SK-N-SH treated with all-trans-retinoic acid at 6 μM for 48 hours (cell line): ENCODE data around the gene EPHA8.

Experiments used
- ATAC-seq: fragments of 200-7000 bp; cut with Tn5 transposase; 3 replicates; pipeline ENCODE4 v1.9.1; 2020; ENCODE audit warnings: mild to moderate bottlenecking, moderate library complexity
- ARNTL ChIP-seq: fragments of 450-650 bp; formaldehyde crosslinking; IDR thresholded peaks from 2 replicates; pipeline ENCODE4 v1.5.0; 2020; ENCODE audit warnings: low read depth, mild to moderate bottlenecking, moderate library complexity, borderline replicate concordance
- BACH2 ChIP-seq: fragments of 250-450 bp; sonication (Bioruptor Pico); IDR thresholded peaks from 2 replicates; pipeline ENCODE4 v1.9.0; 2021; ENCODE audit warnings: mild to moderate bottlenecking, borderline replicate concordance
- CSDC2 ChIP-seq: fragments of 250-450 bp; sonication (Bioruptor Pico); IDR thresholded peaks from 2 replicates; pipeline ENCODE4 v1.5.0; 2020; ENCODE audit warnings: mild to moderate bottlenecking, moderate library complexity
- ESRRG ChIP-seq: fragments of 250-450 bp; sonication (Bioruptor Pico); IDR thresholded peaks from 2 replicates; pipeline ENCODE4 v1.6.1; 2021; ENCODE audit warnings: mild to moderate bottlenecking
- GLIS3 ChIP-seq: fragments of 250-450 bp; sonication (Bioruptor Pico); IDR thresholded peaks from 2 replicates; pipeline ENCODE4 v1.5.0; 2020; ENCODE audit warnings: mild to moderate bottlenecking, moderate library complexity
- ISL1 ChIP-seq: fragments of 250-450 bp; sonication (Bioruptor Pico); IDR thresholded peaks from 2 replicates; pipeline ENCODE4 v2.1.2; 2022; ENCODE audit warnings: mild to moderate bottlenecking, moderate library complexity
- OSR1 ChIP-seq: fragments of 250-450 bp; sonication (Bioruptor Pico); IDR thresholded peaks from 2 replicates; pipeline ENCODE4 v1.8.0; 2022; ENCODE audit warnings: moderate library complexity, mild to moderate bottlenecking, inconsistent platforms
- PATZ1 ChIP-seq: fragments of 250-450 bp; sonication (Bioruptor Pico); IDR thresholded peaks from 2 replicates; pipeline ENCODE4 v1.8.0; 2020; ENCODE audit warnings: mild to moderate bottlenecking, moderate library complexity, borderline replicate concordance
- POU6F1 ChIP-seq: fragments of 250-450 bp; sonication (Bioruptor Pico); IDR thresholded peaks from 2 replicates; pipeline ENCODE4 v1.8.0; 2021; ENCODE audit warnings: low read depth, mild to moderate bottlenecking, moderate library complexity, borderline replicate concordance
- PPARA ChIP-seq: fragments of 250-450 bp; sonication (Bioruptor Pico); IDR thresholded peaks from 2 replicates; pipeline ENCODE4 v1.5.0; 2020; ENCODE audit warnings: mild to moderate bottlenecking, borderline replicate concordance
- RARB ChIP-seq: fragments of 250-450 bp; sonication (Bioruptor Pico); IDR thresholded peaks from 2 replicates; pipeline ENCODE4 v1.8.0; 2021; ENCODE audit warnings: mild to moderate bottlenecking, moderate library complexity
- SNAI2 ChIP-seq: fragments of 250-450 bp; sonication (Bioruptor Pico); IDR thresholded peaks from 2 replicates; pipeline ENCODE4 v1.5.0; 2020; ENCODE audit warnings: mild to moderate bottlenecking, moderate library complexity
- TCF4 ChIP-seq: fragments of 250-450 bp; sonication (Bioruptor Pico); IDR thresholded peaks from 2 replicates; pipeline ENCODE4 v1.8.0; 2021; ENCODE audit warnings: mild to moderate bottlenecking, moderate library complexity, borderline replicate concordance
- TOX ChIP-seq: fragments of 250-450 bp; sonication (Bioruptor Pico); IDR thresholded peaks from 2 replicates; pipeline ENCODE4 v1.8.0; 2021; ENCODE audit warnings: mild to moderate bottlenecking, moderate library complexity, borderline replicate concordance
- ZC3H10 ChIP-seq: fragments of 250-450 bp; sonication (Bioruptor Pico); IDR thresholded peaks from 2 replicates; pipeline ENCODE4 v1.5.1; 2021; ENCODE audit warnings: mild to moderate bottlenecking, moderate library complexity
- ZFP3 ChIP-seq: fragments of 250-450 bp; sonication (Bioruptor Pico); IDR thresholded peaks from 2 replicates; pipeline ENCODE4 v1.5.0; 2020; ENCODE audit warnings: mild to moderate bottlenecking, moderate library complexity
- ZFP30 ChIP-seq: fragments of 450-650 bp; formaldehyde crosslinking; IDR thresholded peaks from 2 replicates; pipeline ENCODE4 v1.5.0; 2022; ENCODE audit warnings: mild to moderate bottlenecking, moderate library complexity
- ZNF565 ChIP-seq: fragments of 450-650 bp; formaldehyde crosslinking; conservative IDR thresholded peaks from 2 replicates; pipeline ENCODE4 v1.5.0; 2020; ENCODE audit warnings: low read depth, mild to moderate bottlenecking, moderate library complexity
- ZNF70 ChIP-seq: fragments of 450-650 bp; formaldehyde crosslinking; IDR thresholded peaks from 2 replicates; pipeline ENCODE4 v1.5.0; 2020; ENCODE audit warnings: mild to moderate bottlenecking, moderate library complexity
- ZNF8 ChIP-seq: fragments of 450-650 bp; formaldehyde crosslinking; IDR thresholded peaks from 2 replicates; pipeline ENCODE4 v1.5.0; 2020; ENCODE audit warnings: mild to moderate bottlenecking, moderate library complexity
- TF ChIP-seq, protein P1 (sequence below): fragments of 250-450 bp; sonication (Bioruptor Pico); IDR thresholded peaks from 2 replicates; pipeline ENCODE4 v1.5.0; 2020; ENCODE audit warnings: mild to moderate bottlenecking, moderate library complexity
- TF ChIP-seq, protein P2 (sequence below): fragments of 250-450 bp; sonication (Bioruptor Pico); IDR thresholded peaks from 2 replicates; pipeline ENCODE4 v1.5.1; 2021; ENCODE audit warnings: mild to moderate bottlenecking, moderate library complexity

The EPHA8 gene

DNA sequence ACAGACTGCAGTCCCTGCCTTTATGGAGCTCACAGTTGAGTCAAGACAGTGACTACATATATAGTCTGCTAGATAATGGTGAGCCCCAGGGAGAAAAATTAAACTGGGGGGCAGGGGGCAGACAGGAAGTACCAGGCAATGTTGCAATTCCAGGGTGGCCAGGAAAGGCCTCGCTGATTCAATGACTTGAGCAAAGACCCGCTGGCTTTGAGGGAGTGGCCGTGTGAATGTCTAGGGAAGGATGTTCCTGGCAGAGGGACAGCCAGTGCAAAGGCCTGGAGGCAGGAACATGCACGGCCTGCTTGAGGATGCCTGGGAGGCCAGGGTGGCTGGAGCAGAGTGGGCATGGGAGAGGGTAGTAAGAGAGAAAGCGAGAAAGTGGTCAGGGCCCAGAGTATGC is 23.0 kb upstream of the EPHA8 start:
- TF ChIP-seq TCF4 (no peak), ZNF8 (no peak), OSR1 (no peak), ISL1 (no peak)
- no peak for ATAC-seq

- TF ChIP-seq SNAI2 (CRISPR knock-in tag): no peak
- no peak for TF ChIP-seq PPARA (CRISPR knock-in tag)
- TF ChIP-seq POU6F1 (CRISPR knock-in tag): no peak
- no peak for TF ChIP-seq GLIS3 (CRISPR knock-in tag)
- no peak for TF ChIP-seq ZNF70 (CRISPR knock-in tag)
- no peak for TF ChIP-seq ZNF565
- no peak for TF ChIP-seq ARNTL
- TF ChIP-seq, protein P1, sequence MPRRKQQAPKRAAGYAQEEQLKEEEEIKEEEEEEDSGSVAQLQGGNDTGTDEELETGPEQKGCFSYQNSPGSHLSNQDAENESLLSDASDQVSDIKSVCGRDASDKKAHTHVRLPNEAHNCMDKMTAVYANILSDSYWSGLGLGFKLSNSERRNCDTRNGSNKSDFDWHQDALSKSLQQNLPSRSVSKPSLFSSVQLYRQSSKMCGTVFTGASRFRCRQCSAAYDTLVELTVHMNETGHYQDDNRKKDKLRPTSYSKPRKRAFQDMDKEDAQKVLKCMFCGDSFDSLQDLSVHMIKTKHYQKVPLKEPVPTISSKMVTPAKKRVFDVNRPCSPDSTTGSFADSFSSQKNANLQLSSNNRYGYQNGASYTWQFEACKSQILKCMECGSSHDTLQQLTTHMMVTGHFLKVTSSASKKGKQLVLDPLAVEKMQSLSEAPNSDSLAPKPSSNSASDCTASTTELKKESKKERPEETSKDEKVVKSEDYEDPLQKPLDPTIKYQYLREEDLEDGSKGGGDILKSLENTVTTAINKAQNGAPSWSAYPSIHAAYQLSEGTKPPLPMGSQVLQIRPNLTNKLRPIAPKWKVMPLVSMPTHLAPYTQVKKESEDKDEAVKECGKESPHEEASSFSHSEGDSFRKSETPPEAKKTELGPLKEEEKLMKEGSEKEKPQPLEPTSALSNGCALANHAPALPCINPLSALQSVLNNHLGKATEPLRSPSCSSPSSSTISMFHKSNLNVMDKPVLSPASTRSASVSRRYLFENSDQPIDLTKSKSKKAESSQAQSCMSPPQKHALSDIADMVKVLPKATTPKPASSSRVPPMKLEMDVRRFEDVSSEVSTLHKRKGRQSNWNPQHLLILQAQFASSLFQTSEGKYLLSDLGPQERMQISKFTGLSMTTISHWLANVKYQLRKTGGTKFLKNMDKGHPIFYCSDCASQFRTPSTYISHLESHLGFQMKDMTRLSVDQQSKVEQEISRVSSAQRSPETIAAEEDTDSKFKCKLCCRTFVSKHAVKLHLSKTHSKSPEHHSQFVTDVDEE (CRISPR knock-in tag): no peak
- no peak for TF ChIP-seq ZC3H10
- TF ChIP-seq, protein P2, sequence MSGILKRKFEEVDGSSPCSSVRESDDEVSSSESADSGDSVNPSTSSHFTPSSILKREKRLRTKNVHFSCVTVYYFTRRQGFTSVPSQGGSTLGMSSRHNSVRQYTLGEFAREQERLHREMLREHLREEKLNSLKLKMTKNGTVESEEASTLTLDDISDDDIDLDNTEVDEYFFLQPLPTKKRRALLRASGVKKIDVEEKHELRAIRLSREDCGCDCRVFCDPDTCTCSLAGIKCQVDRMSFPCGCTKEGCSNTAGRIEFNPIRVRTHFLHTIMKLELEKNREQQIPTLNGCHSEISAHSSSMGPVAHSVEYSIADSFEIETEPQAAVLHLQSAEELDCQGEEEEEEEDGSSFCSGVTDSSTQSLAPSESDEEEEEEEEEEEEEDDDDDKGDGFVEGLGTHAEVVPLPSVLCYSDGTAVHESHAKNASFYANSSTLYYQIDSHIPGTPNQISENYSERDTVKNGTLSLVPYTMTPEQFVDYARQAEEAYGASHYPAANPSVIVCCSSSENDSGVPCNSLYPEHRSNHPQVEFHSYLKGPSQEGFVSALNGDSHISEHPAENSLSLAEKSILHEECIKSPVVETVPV (CRISPR knock-in tag): no peak
- no peak for TF ChIP-seq ZFP3 (CRISPR knock-in tag)
- no peak for TF ChIP-seq ESRRG (CRISPR knock-in tag)
- TF ChIP-seq TOX: no peak
- no peak for TF ChIP-seq ZNF8
- TF ChIP-seq BACH2 (CRISPR knock-in tag): no peak
- TF ChIP-seq ZFP30 (CRISPR knock-in tag): no peak
- no peak for TF ChIP-seq TCF4
- no peak for TF ChIP-seq CSDC2
- no peak for TF ChIP-seq PATZ1 (CRISPR knock-in tag)
- ATAC-seq: no peak
Observed at GRCh38 chr1:22542886-22543285, 20.4 kb upstream of the EPHA8 start.

GRCh38 chr1:22543679-22544078 is 19.6 kb upstream of the EPHA8 start:
- ATAC-seq: no peak
- TF ChIP-seq GLIS3 (CRISPR knock-in tag): no peak
- no peak for TF ChIP-seq CSDC2
- TF ChIP-seq ISL1: no peak
- TF ChIP-seq RARB: no peak
- TF ChIP-seq, all 23 proteins: peak for 0

- TF ChIP-seq SNAI2 (CRISPR knock-in tag): no peak
- TF ChIP-seq, protein P1 (CRISPR knock-in tag): no peak
- no peak for TF ChIP-seq ZFP3 (CRISPR knock-in tag)
- no peak for TF ChIP-seq RARB
- no peak for TF ChIP-seq ESRRG (CRISPR knock-in tag)
- TF ChIP-seq ZNF70 (CRISPR knock-in tag): no peak
- TF ChIP-seq ISL1: no peak
- no peak for TF ChIP-seq PATZ1 (CRISPR knock-in tag)
- TF ChIP-seq, protein P2 (CRISPR knock-in tag): no peak
- no peak for TF ChIP-seq CSDC2
- TF ChIP-seq GLIS3 (CRISPR knock-in tag): no peak
- TF ChIP-seq OSR1: no peak
- TF ChIP-seq, all 23 proteins: peak for 0
- no peak for ATAC-seq
Observed at GRCh38 chr1:22544606-22545005, 18.7 kb upstream of the EPHA8 start.
